ENCODE results near the gene LARGE1. TPM values are rescaled to one million over a fixed set of nuclear protein-coding genes. Genes with fewer than 3 reads are reported as not detected.

LARGE1 gene
- total RNA-seq, 4 donors from 2014 or later: 11.8 to 33.2 (median 22.6) TPM

- TF ChIP-seq POLR2A (IDR thresholded peaks at IDR 0.05): no peak
- no peak for TF ChIP-seq CTCF (IDR thresholded peaks at IDR 0.05)
- intact Hi-C loops (cut with DNase I; ENCODE audit: low total_unique reads): no loop called here
- H3K4me3 ChIP-seq (ENCODE audit: low read depth, poor library complexity, severe bottlenecking): no peak overlapping the region
- DNase-seq (ENCODE audit: low spot score in 2 of 2): no peak
- WGBS, 2 donors: 86 to 92% methylated on average over 6 of the region's 6 CpGs
Observed at GRCh38 chr22:33774781-33775180, 145.5 kb downstream of the LARGE1 start.

- DNase-seq (ENCODE audit: low spot score in 2 of 2): no peak
- WGBS, 2 donors: 79 to 91% methylated on average over 6 of the region's 6 CpGs
- TF ChIP-seq POLR2A (IDR thresholded peaks at IDR 0.05): no peak
- no peak for TF ChIP-seq CTCF (IDR thresholded peaks at IDR 0.05)
- intact Hi-C loops (cut with DNase I; ENCODE audit: low total_unique reads): no loop called here
- H3K4me3 ChIP-seq (ENCODE audit: low read depth, poor library complexity, severe bottlenecking): no peak overlapping the region
Observed at GRCh38 chr22:33772745-33773144, 147.5 kb downstream of the LARGE1 start.

DNA sequence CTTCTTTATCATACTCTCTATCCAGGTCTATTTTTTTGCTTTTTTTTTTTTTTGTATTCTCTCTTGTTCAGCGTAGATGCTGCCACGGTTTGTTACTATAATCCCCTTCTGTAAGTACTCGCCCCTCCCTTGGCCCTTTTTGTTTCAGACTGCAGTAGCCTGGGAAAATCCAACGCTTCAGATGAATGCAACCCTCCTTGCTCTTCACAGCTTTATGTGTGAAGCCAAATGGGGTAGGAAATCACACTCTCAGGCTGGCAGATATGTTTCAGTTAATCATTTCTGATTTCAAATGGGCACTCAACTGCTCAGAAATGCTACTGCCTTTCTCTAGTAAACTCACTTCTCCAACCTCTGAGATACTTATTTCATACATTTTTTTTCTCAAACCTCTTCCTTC, 149.1 kb downstream of the LARGE1 start:
- no peak overlapping the region for H3K4me3 ChIP-seq (ENCODE audit: low read depth, poor library complexity, severe bottlenecking)
- WGBS, 2 donors: 88 to 94% methylated on average over 4 of the region's 4 CpGs
- intact Hi-C loops (cut with DNase I; ENCODE audit: low total_unique reads): no loop called here
- TF ChIP-seq POLR2A (IDR thresholded peaks at IDR 0.05) (no peak), CTCF (IDR thresholded peaks at IDR 0.05) (no peak)
- no peak for DNase-seq (ENCODE audit: low spot score in 2 of 2)

GRCh38 chr22:33770723-33771122, 149.6 kb downstream of the LARGE1 start:
- H3K4me3 ChIP-seq (ENCODE audit: low read depth, poor library complexity, severe bottlenecking): no peak overlapping the region
- no peak for TF ChIP-seq POLR2A (IDR thresholded peaks at IDR 0.05)
- no peak for TF ChIP-seq CTCF (IDR thresholded peaks at IDR 0.05)
- intact Hi-C loops (cut with DNase I; ENCODE audit: low total_unique reads): no loop called here
- 92 to 96% methylated on average over 3 of the region's 3 CpGs for WGBS, 2 donors
- no peak for DNase-seq (ENCODE audit: low spot score in 2 of 2)

DNA sequence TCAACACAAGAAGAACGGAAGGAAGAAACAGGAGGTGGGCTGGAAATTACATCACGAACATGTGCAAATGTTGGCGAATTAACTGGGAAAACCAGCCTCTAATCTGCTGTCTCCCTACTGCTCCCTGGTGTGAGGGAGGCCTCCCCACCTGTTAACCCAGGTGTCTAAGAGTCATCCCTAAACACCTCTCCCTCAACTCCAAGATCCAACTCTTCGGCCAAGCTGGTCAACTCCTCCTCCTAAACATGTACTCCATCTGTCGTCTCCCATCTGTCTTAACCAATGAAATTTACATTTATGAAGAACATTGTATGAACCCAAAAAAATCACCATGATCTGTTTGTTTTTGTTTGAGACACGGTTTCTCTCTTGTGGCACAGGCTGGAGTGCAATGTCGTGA, 154.2 kb downstream of the LARGE1 start:
- intact Hi-C loops (cut with DNase I; ENCODE audit: low total_unique reads): no loop called here
- 90 to 92% methylated on average over 7 of the region's 7 CpGs for WGBS, 2 donors
- no peak for TF ChIP-seq CTCF (IDR thresholded peaks at IDR 0.05)
- no peak for TF ChIP-seq POLR2A (IDR thresholded peaks at IDR 0.05)
- no peak for DNase-seq (ENCODE audit: low spot score in 2 of 2)
- no peak overlapping the region for H3K4me3 ChIP-seq (ENCODE audit: low read depth, poor library complexity, severe bottlenecking)

GRCh38 chr22:33758961-33759360, 161.3 kb downstream of the LARGE1 start:
- DNase-seq (ENCODE audit: low spot score in 2 of 2): no peak
- H3K4me3 ChIP-seq (ENCODE audit: low read depth, poor library complexity, severe bottlenecking): no peak overlapping the region
- intact Hi-C loops (cut with DNase I; ENCODE audit: low total_unique reads): no loop called here
- TF ChIP-seq CTCF (IDR thresholded peaks at IDR 0.05) (no peak), POLR2A (IDR thresholded peaks at IDR 0.05) (no peak)
